Lower lobe of right lung (tissue), 2 donors: ENCODE data around the gene POFUT2. TPM values are rescaled to one million over a fixed set of nuclear protein-coding genes. Genes with fewer than 3 reads are reported as not detected.

Experiments
- ATAC-seq, 2 donors: fragments of 200-7000 bp; cut with Tn5 transposase; one replicate each; pipeline ENCODE4 v1.9.1; 2020 to 2022; ENCODE audit warnings: mild to moderate bottlenecking in 2 of 2, moderate library complexity in 2 of 2
- DNase-seq: peaks from one replicate; pipeline ENCODE4 v3.0.0-alpha.2; 2020
- H3K27ac ChIP-seq: fragments of 200-600 bp; one replicate; pipeline ENCODE4 v1.8.0; 2022
- H3K27me3 ChIP-seq: fragments of 200-600 bp; one replicate; pipeline ENCODE4 v1.8.0; 2022; ENCODE audit warnings: low read depth
- H3K36me3 ChIP-seq: fragments of 200-600 bp; one replicate; pipeline ENCODE4 v1.8.0; 2022; ENCODE audit warnings: mild to moderate bottlenecking
- H3K4me1 ChIP-seq: fragments of 200-600 bp; one replicate; pipeline ENCODE4 v1.8.0; 2022
- H3K4me3 ChIP-seq: fragments of 200-600 bp; one replicate; pipeline ENCODE4 v1.8.0; 2022; ENCODE audit warnings: mild to moderate bottlenecking
- H3K9me3 ChIP-seq: fragments of 200-600 bp; one replicate; pipeline ENCODE4 v1.8.0; 2022
- intact Hi-C: fragments of 100-400 bp; cut with DNase I; formaldehyde crosslinking; loops from one replicate; pipeline ENCODE4 v1.11.0; 2022
- total RNA-seq: library from RNA; stranded (reverse); fragmentation: NEBNext Ultra II Directional; extraction: Animal tissue kit (Norgen Biotek cat#: 25700); gene quantifications from one replicate; pipeline ENCODE4 v1.2.1, GENCODE V29; 2021
- TF ChIP-seq, protein P1 (sequence below): fragments of 200-600 bp; IDR thresholded peaks from one replicate; pipeline ENCODE4 v1.8.0; 2022; ENCODE audit warnings: antibody characterized with exemption, mild to moderate bottlenecking
- donor health status: DM: no; HTN: yes; CAD: no; lungs with severe emphysema.

Gene POFUT2
- total RNA-seq, 1 donor from 2014 or later: 29.1 TPM

DNA sequence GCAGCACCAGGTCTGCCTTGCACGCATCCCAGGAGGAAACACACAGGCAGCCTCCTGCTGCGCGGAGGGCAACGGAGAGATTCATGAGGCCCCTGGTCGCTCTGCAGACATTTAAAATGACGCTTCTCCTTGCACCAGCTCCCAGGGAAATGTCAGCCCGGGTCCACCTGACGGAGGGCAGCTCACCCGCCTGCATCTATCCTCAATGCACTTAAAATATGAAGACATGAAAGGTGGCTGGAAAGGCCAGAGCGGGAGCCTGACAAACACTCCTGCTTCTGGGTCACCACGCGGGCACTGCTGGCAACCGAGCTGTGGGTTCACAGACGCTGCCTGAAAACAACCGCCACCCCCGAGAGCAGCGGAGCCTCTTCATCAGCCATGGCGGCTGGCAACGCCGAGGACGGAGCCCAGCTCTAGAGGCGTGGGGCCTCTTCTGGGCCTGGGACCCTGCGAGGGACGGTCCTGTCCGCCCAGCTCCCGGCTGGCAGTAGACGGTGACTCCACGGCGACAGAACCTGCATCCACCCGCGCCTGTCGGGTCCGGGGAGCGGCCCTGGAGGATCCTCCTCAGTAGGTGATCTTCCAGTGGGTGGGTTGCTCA lies 22.7 kb downstream of the POFUT2 start:
- H3K4me3 ChIP-seq: no peak overlapping the region
- H3K4me1 ChIP-seq: no peaks in the 10 kb centered on the region
- no peak overlapping the region for H3K27ac ChIP-seq
- H3K27me3 ChIP-seq: no peaks in the 10 kb centered on the region
- TF ChIP-seq, protein P1, sequence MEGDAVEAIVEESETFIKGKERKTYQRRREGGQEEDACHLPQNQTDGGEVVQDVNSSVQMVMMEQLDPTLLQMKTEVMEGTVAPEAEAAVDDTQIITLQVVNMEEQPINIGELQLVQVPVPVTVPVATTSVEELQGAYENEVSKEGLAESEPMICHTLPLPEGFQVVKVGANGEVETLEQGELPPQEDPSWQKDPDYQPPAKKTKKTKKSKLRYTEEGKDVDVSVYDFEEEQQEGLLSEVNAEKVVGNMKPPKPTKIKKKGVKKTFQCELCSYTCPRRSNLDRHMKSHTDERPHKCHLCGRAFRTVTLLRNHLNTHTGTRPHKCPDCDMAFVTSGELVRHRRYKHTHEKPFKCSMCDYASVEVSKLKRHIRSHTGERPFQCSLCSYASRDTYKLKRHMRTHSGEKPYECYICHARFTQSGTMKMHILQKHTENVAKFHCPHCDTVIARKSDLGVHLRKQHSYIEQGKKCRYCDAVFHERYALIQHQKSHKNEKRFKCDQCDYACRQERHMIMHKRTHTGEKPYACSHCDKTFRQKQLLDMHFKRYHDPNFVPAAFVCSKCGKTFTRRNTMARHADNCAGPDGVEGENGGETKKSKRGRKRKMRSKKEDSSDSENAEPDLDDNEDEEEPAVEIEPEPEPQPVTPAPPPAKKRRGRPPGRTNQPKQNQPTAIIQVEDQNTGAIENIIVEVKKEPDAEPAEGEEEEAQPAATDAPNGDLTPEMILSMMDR: no peak
- no peak for ATAC-seq
- intact Hi-C loops: no loop called here
- H3K9me3 ChIP-seq: no peaks in the 10 kb centered on the region
- no peak for DNase-seq
- H3K36me3 ChIP-seq: peaks cover 61% of the 10 kb centered on the region

DNA sequence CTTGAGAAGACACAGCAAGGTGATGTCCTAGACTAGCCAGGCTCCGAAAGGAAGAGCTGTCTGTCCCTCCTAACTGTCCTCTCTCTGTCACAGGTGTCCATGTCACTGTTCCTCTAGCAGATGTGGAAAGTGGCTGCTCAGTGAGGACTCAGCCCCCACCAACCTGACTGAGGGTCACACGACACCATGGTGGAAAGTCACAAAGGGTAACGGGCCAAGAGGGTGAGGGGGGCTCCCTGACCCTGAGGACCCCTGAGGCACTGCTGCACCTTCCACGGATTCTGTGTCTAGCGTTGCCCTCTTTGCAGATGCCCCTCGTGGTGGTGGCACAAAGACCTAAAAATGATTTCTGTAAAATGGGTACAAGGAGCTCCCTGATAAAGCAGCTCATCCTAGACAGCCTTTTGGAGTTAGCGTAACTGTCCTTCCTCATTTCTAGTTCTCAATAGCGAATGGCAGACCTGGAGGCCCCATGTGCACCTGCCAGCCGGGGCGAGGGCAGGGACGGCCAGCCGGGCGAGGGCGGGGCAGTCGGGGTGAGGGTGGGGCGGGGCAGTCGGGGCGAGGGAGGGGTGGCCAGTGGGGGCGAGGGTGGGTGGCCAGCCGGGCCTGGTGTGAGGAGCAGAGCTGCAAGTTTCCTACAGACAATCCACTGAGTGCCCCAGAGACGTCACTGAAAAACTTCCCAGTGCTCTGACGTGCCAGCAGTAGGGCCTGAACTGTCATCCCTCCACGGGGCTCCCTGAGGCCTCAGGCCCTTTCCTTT lies 23.4 kb downstream of the POFUT2 start:
- no peak for ATAC-seq
- Histone ChIP-seq H3K4me3 (no peak overlapping the region), H3K4me1 (no peaks in the 10 kb centered on the region), H3K27ac (no peak overlapping the region), H3K36me3 (peaks cover 54% of the 10 kb centered on the region), H3K9me3 (no peaks in the 10 kb centered on the region), H3K27me3 (no peaks in the 10 kb centered on the region)
- DNase-seq: no peak
- intact Hi-C loops: no loop called here
- TF ChIP-seq, protein P1: no peak

DNA sequence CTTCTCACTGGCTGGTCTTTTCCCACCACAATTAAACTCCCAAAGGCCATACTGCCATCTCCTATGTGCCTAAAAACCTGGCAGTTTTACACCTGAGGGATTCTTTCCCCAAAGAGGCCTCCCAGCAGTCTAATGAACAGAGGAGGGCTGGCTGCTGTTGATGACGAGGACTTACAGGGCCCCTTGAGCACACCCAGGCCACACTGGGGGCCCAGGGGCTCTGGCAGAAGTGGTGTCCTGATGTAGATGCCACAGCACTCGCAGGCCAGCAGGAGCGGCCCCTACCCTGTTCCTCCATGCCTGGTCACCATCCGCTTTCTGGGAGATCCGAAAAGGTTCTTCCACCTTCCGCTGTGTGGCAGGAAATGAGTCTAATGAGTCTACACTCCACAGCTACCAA lies 24.2 kb downstream of the POFUT2 start:
- TF ChIP-seq, protein P1: no peak
- no peak overlapping the region for H3K27ac ChIP-seq
- ATAC-seq (no peak), DNase-seq (no peak)
- no peak overlapping the region for H3K4me3 ChIP-seq
- intact Hi-C loops: no loop called here
- no peaks in the 10 kb centered on the region for H3K27me3 ChIP-seq
- no peaks in the 10 kb centered on the region for H3K4me1 ChIP-seq
- peaks cover 54% of the 10 kb centered on the region for H3K36me3 ChIP-seq
- no peaks in the 10 kb centered on the region for H3K9me3 ChIP-seq

DNA sequence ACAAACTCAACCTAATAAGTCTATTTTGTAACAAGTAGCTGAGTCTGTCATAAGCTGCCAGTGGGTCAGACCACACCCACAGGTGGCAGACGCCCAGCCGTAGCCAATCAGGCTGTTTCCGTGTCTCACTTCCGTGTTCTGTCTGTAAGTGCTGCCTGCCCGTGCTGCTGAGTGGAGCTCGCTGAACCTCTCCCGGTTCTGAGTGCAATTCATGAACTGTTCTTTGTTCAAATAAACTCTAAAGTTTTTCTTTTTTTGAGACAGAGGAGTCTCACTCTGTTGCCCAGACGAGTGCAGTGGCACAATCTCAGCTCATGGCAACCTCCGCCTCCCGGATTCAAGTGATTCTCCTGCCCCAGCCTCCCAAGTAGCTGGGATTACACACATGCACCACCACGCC lies 25.1 kb downstream of the POFUT2 start:
- H3K27ac ChIP-seq: no peak overlapping the region
- peak; percentile 48 to 53 for ATAC-seq
- TF ChIP-seq, protein P1: no peak
- peaks cover 50% of the 10 kb centered on the region for H3K36me3 ChIP-seq
- peaks cover 2% of the 10 kb centered on the region for H3K27me3 ChIP-seq
- no peaks in the 10 kb centered on the region for H3K4me1 ChIP-seq
- no peaks in the 10 kb centered on the region for H3K9me3 ChIP-seq
- H3K4me3 ChIP-seq: no peak overlapping the region
- peak; percentile 52 for DNase-seq
- intact Hi-C loops: no loop called here

DNA sequence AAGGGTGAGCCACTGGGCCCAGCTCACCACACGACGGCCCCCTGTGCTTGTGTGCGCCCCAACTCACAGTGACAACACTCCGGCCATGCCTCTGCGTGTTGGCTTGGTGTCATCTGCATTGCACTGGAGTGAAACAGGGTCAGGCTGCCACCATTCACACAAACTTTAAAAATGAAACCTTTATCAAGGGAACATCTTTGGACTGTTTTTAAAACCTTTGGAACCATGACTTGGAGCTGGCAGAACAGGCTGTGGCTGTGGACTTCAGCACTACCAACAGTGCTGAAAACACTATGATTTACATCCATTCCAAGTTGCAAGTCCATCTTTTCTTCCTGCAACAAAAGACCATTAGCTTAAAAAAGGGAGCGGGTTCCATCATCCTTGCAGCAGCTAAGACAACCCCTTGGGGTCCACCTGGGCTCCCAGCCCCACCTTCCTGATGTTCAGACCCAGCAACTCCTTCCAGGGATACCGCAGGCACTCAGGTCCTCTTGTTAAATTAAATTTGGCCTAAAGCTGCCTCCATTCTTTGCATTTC lies 25.6 kb downstream of the POFUT2 start:
- no peak for ATAC-seq
- Histone ChIP-seq H3K27ac (no peak overlapping the region), H3K9me3 (no peaks in the 10 kb centered on the region), H3K27me3 (peaks cover 7% of the 10 kb centered on the region), H3K4me3 (no peak overlapping the region), H3K4me1 (peaks cover 3% of the 10 kb centered on the region), H3K36me3 (peaks cover 45% of the 10 kb centered on the region)
- intact Hi-C loops: no loop called here
- no peak for DNase-seq
- TF ChIP-seq, protein P1: no peak
